OCI-LY7 (cell line): ENCODE data around the gene WDR86. TPM values are rescaled to one million over a fixed set of nuclear protein-coding genes. Genes with fewer than 3 reads are reported as not detected.

Experiments
- BruUV-seq: library from RNA; stranded (reverse); fragments of 400-500 nt; replicated peaks from 2 replicates; lab custom pipeline; 2021; lab: Mats Ljungman, UMichigan
- CTCF ChIA-PET: fragments of 300-600 bp; sonication (Branson Sonifier 250); formaldehyde crosslinking; loops from one replicate; lab custom pipeline; 2022; ENCODE audit warnings: antibody characterized with exemption; ENCODE audit not compliant: unreplicated experiment; lab: Charles Lee
- POLR2A ChIA-PET: fragments of 300-600 bp; sonication (Branson Sonifier 250); formaldehyde crosslinking; loops from one replicate; lab custom pipeline; 2022; ENCODE audit warnings: antibody characterized with exemption; lab: Charles Lee
- DNase-seq: peaks from one replicate; pipeline ENCODE4 v3.0.0-alpha.2; 2015; ENCODE audit warnings: low spot score
- H2AFZ ChIP-seq: fragments of 200-600 bp; sonication (generic), shearing (Covaris generic); 2 replicates; pipeline ENCODE4 v1.6.1; 2014; ENCODE audit warnings: mild to moderate bottlenecking, antibody characterized with exemption, low read length, moderate library complexity
- H3K27ac ChIP-seq: fragments of 200-600 bp; sonication (generic); 2 replicates; pipeline ENCODE4 v1.5.1; 2014; ENCODE audit warnings: mixed run types, low read depth, mild to moderate bottlenecking, moderate library complexity, low read length, inconsistent platforms; ENCODE audit not compliant: poor library complexity, severe bottlenecking
- H3K36me3 ChIP-seq: fragments of 200-600 bp; sonication (generic); 2 replicates; pipeline ENCODE4 v1.6.1; 2014; ENCODE audit warnings: mild to moderate bottlenecking, antibody characterized with exemption, low read length, moderate library complexity, mixed read lengths; ENCODE audit not compliant: insufficient read depth
- H3K4me1 ChIP-seq: fragments of 200-600 bp; sonication (generic); 2 replicates; pipeline ENCODE4 v1.5.1; 2014; ENCODE audit warnings: mild to moderate bottlenecking, low read length; ENCODE audit not compliant: insufficient read depth, poor library complexity, severe bottlenecking
- H3K4me2 ChIP-seq: fragments of 200-600 bp; sonication (generic); 2 replicates; pipeline ENCODE4 v1.6.1; 2014; ENCODE audit warnings: mild to moderate bottlenecking, low read length
- H3K4me3 ChIP-seq: fragments of 200-600 bp; sonication (generic); 2 replicates; pipeline ENCODE4 v1.5.1; 2014; ENCODE audit warnings: mild to moderate bottlenecking, low read depth, low read length; ENCODE audit not compliant: poor library complexity, severe bottlenecking
- H3K79me2 ChIP-seq: fragments of 200-600 bp; sonication (generic); 2 replicates; pipeline ENCODE4 v1.6.1; 2016; ENCODE audit warnings: low read depth, mild to moderate bottlenecking, low read length, moderate library complexity, mixed read lengths; ENCODE audit not compliant: insufficient read depth
- H3K9me2 ChIP-seq: fragments of 200-600 bp; sonication (generic); 2 replicates; pipeline ENCODE4 v1.6.1; 2016; ENCODE audit warnings: mild to moderate bottlenecking, low read length, mixed read lengths; ENCODE audit not compliant: insufficient read depth
- H3K9me3 ChIP-seq: fragments of 200-600 bp; sonication (generic); 2 replicates; pipeline ENCODE4 v1.6.1; 2014; ENCODE audit warnings: mild to moderate bottlenecking, mixed run types, low read length, mixed read lengths
- H4K20me1 ChIP-seq: fragments of 200-600 bp; sonication (generic); 2 replicates; pipeline ENCODE4 v1.6.1; 2014; ENCODE audit warnings: mild to moderate bottlenecking, antibody characterized with exemption, low read length, moderate library complexity, mixed read lengths; ENCODE audit not compliant: insufficient read depth
- EZH2phosphoT487 ChIP-seq: fragments of 200-600 bp; sonication (generic); IDR thresholded peaks from 2 replicates; pipeline ENCODE4 v1.6.1; 2018; ENCODE audit warnings: low read depth, borderline replicate concordance, mild to moderate bottlenecking, mixed run types, antibody characterized with exemption, low read length, moderate library complexity, mixed read lengths
- intact Hi-C: fragments of 100-400 bp; cut with micrococcal nuclease; formaldehyde crosslinking; loops from one replicate; pipeline ENCODE4 v1.10.0; 2022; ENCODE audit not compliant: unreplicated experiment
- total RNA-seq, 2 experiments: library from RNA; depleted of rRNA in 1 of 2; stranded (reverse); fragments of >200 nt in 1 of 2; shearing (Covaris generic) in 1 of 2; gene quantifications; 2 replicates each; pipeline ENCODE4 v1.2.3, GENCODE V29; 2014 to 2022
- TF ChIP-seq, protein P1 (sequence below): fragments of 200-600 bp; sonication (generic); conservative IDR thresholded peaks from 2 replicates; pipeline ENCODE4 v1.5.1; 2014; ENCODE audit warnings: mild to moderate bottlenecking, antibody characterized with exemption, low read length, moderate library complexity, mixed read lengths

Gene WDR86
- total RNA-seq, 2 experiments from 2014 or later: 0.44 to 0.51 TPM

DNA sequence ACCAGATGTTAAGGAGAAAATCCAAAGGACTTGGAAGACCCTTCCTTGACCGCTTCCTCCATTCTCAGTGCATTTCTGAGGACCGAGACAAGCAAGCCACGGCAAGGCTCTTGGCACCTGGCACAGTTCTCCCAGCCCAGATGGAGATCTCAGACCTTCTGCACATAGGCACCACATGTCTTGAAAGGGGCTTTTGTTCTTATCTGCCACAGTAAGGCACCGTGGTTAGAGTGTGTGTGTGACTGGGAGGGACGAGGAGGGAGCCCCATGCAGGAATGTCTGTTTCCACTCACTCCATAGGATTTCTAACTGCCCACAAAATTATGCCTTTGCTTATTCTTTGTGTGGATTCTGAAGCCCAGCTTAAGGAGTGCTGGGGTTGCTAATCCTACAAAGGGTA lies 10.3 kb upstream of the WDR86 start:
- H3K79me2 ChIP-seq: no peaks in the 10 kb centered on the region
- ChIA-PET POLR2A (no interaction called here), CTCF (no interaction called here)
- H3K27ac ChIP-seq: no peak overlapping the region
- no peak for TF ChIP-seq EZH2phosphoT487
- TF ChIP-seq, protein P1, sequence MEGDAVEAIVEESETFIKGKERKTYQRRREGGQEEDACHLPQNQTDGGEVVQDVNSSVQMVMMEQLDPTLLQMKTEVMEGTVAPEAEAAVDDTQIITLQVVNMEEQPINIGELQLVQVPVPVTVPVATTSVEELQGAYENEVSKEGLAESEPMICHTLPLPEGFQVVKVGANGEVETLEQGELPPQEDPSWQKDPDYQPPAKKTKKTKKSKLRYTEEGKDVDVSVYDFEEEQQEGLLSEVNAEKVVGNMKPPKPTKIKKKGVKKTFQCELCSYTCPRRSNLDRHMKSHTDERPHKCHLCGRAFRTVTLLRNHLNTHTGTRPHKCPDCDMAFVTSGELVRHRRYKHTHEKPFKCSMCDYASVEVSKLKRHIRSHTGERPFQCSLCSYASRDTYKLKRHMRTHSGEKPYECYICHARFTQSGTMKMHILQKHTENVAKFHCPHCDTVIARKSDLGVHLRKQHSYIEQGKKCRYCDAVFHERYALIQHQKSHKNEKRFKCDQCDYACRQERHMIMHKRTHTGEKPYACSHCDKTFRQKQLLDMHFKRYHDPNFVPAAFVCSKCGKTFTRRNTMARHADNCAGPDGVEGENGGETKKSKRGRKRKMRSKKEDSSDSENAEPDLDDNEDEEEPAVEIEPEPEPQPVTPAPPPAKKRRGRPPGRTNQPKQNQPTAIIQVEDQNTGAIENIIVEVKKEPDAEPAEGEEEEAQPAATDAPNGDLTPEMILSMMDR: no peak
- no peak overlapping the region for H2AFZ ChIP-seq
- intact Hi-C loops: no loop called here
- no peak for DNase-seq
- BruUV-seq: no TSS peak
- no peak overlapping the region for H3K4me2 ChIP-seq
- H3K4me3 ChIP-seq: no peak overlapping the region
- no peaks in the 10 kb centered on the region for H3K36me3 ChIP-seq
- H3K9me2 ChIP-seq: no peaks in the 10 kb centered on the region
- no peaks in the 10 kb centered on the region for H3K9me3 ChIP-seq
- no peaks in the 10 kb centered on the region for H4K20me1 ChIP-seq
- no peaks in the 10 kb centered on the region for H3K4me1 ChIP-seq

DNA sequence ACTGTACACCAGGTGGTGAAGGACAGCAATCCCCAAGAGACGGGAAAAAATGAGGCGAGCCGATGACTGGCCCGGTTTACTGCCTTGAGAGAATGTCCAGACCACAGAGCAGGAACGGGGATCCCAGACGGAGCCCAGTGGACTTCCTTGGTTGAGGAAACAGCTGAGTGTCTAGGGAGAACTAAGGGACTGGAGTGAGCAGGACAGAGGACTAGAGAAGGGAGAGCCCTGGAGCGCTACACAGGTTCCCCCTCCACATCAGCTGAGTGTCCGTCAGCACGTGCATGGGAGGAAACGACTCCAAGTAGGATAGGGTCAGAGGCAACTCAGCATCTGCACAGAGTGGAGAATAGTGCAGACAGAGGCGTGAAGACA lies 7.1 kb upstream of the WDR86 start:
- BruUV-seq: no TSS peak
- Histone ChIP-seq H2AFZ (no peak overlapping the region), H3K4me1 (no peaks in the 10 kb centered on the region), H3K36me3 (no peaks in the 10 kb centered on the region), H4K20me1 (no peaks in the 10 kb centered on the region), H3K4me3 (no peak overlapping the region), H3K9me2 (no peaks in the 10 kb centered on the region), H3K79me2 (no peaks in the 10 kb centered on the region), H3K9me3 (no peaks in the 10 kb centered on the region), H3K27ac (no peak overlapping the region), H3K4me2 (no peak overlapping the region)
- ChIA-PET CTCF (no interaction called here), POLR2A (interaction anchor here (0.7 kb wide), 1 partner anchor 13 kb away, joined by 4 read pairs; no protein-coding TSS in a partner anchor)
- TF ChIP-seq EZH2phosphoT487: no peak
- TF ChIP-seq, protein P1: no peak
- DNase-seq: no peak
- intact Hi-C loops: no loop called here

DNA sequence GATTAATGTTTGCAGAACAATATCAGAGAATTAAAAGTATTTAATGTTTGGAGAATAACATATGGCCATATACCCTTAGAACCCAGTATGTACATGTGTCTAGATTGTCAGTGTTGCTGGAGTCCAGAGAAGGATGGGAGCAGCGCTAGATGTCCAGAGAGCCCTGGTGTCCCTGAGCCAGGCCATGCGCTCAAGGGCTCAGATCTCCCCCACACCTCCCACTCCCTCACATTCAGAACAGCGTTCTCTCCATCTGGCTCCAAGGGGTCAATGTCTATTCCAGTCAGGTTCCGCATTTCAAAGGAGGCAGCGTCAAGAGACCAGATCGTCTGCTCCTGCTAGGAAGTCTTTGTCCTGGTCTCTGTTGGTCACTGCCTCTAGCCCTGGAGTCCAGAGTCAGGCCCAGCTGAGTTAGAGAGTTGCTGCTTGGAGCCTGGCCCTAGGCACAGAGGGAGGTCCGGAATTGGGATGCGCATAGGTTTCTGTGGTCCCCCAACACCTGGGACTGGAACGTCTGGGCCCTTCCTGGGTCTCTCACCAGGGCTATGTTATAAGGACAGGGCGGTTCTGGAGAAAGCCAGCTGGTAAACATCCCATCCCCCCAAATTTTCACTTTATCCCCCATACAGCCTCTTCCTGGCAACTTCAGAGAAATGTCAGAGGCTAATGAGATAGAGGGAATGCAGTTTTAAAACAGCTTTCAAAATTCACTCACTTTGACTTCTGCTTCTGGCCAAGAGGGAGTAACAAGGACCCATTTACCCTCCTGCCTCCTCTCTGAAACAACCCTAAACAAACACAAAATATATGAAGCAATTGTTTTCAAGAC lies 6.5 kb upstream of the WDR86 start:
- H3K79me2 ChIP-seq: no peaks in the 10 kb centered on the region
- no peaks in the 10 kb centered on the region for H3K9me3 ChIP-seq
- H3K4me3 ChIP-seq: no peak overlapping the region
- no TSS peak for BruUV-seq
- intact Hi-C loops: no loop called here
- H3K4me2 ChIP-seq: no peak overlapping the region
- H4K20me1 ChIP-seq: no peaks in the 10 kb centered on the region
- POLR2A ChIA-PET: interaction anchor here (0.7 kb wide), 1 partner anchor 12 kb away, joined by 4 read pairs; no protein-coding TSS in a partner anchor
- CTCF ChIA-PET: no interaction called here
- DNase-seq: no peak
- no peak overlapping the region for H2AFZ ChIP-seq
- no peaks in the 10 kb centered on the region for H3K9me2 ChIP-seq
- no peaks in the 10 kb centered on the region for H3K4me1 ChIP-seq
- H3K27ac ChIP-seq: no peak overlapping the region
- H3K36me3 ChIP-seq: no peaks in the 10 kb centered on the region
- no peak for TF ChIP-seq EZH2phosphoT487
- TF ChIP-seq, protein P1: no peak
